ENCODE results near the gene ZNF276.
"Not testable (repeated sequence)": the region's sequence is repeated elsewhere in the genome, so short reads cannot be mapped to it uniquely, and the experiment has no call there.

Gene ZNF276

DNA sequence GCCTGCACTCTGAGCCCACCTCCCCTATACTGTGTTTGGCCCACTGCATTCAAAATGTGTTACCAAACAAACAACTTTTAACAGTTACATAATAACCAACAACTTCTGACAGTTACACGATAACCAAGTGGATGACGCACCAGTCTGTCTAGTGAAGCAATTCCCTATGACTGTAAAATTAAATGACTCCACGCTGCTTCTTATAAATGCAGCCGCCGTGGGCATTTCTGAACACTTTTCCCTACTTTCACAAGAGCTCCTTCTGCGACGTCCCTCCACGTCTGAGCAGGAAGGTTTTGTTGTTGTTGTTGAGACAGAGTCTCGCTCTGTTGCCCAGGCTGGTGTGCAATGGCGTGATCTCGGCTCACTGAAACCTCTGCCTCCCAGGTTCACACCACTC, 27.6 kb downstream of the ZNF276 start:
- H3K4me1 Mint-ChIP-seq (ENCODE audit: low read depth) = peaks cover 4% of the 10 kb centered on the region
- H3K27me3 Mint-ChIP-seq (ENCODE audit: low read depth) = no peaks in the 10 kb centered on the region
- peaks cover 46% of the 10 kb centered on the region for H3K36me3 Mint-ChIP-seq (ENCODE audit: low read depth)
- H3K9me3 Mint-ChIP-seq = no peaks in the 10 kb centered on the region
- DNase-seq (ENCODE audit: low spot score) = no peak
- H3K27ac Mint-ChIP-seq = no peak overlapping the region
- no peak overlapping the region for H3K4me3 Mint-ChIP-seq

DNA sequence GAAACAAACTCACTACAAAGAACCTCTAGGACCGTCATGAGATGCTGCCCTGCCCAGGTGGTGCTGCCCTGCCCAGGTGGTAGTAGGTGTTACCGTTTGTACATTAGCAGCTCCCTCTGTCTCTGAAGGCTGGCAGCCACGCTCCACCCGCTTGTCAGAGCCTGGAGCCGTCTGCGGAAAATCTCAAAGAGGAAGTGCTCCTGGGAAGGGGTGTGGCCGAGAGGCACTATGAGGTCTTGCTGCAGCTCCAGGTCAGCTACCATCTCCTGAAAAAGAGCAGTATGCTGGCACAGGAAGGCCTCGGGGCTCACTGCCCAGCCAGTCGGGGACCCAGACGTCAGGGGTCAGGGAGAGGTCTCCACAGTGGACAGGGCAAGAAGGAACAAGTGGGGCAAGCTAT, 28.3 kb downstream of the ZNF276 start:
- peaks cover 42% of the 10 kb centered on the region for H3K36me3 Mint-ChIP-seq (ENCODE audit: low read depth)
- DNase-seq (ENCODE audit: low spot score) = no peak
- H3K27me3 Mint-ChIP-seq (ENCODE audit: low read depth) = no peaks in the 10 kb centered on the region
- H3K9me3 Mint-ChIP-seq = no peaks in the 10 kb centered on the region
- no peak overlapping the region for H3K4me3 Mint-ChIP-seq
- no peak overlapping the region for H3K27ac Mint-ChIP-seq
- peaks cover 4% of the 10 kb centered on the region for H3K4me1 Mint-ChIP-seq (ENCODE audit: low read depth)

DNA sequence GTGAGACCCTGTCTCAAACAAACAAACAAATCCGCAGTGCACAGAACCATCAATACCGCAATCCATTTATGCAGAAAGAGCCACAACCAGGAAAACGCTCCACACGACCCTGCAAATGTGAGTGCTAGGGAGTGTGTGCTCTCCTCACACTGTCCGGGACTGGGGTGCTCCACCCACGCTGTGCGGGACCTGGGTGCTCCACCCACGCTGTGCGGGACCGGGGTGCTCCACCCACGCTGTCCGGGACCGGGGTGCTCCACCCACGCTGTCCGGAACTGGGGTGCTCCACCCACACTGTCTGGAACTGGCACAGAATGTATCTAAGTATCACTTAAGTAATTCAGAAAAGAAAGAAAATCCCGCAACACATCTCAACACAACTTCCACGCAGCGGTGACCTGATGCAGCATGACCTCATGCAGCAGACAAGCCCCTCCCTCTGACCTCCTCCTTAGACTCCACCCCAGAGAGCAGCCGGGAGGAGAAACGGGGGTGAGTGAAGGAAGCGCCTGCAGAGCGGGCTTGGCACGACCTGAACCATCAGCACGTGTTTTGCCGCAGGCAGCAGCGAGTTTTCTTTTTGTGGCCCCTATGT, 38.5 kb downstream of the ZNF276 start:
- Mint-ChIP-seq H3K4me1 (ENCODE audit: low read depth) (peaks cover 21% of the 10 kb centered on the region), H3K4me3 (no peak overlapping the region), H3K27me3 (ENCODE audit: low read depth) (no peaks in the 10 kb centered on the region), H3K36me3 (ENCODE audit: low read depth) (peaks cover 61% of the 10 kb centered on the region), H3K27ac (peak overlapping the region; percentile 91), H3K9me3 (no peaks in the 10 kb centered on the region)
- no peak for DNase-seq (ENCODE audit: low spot score)

DNA sequence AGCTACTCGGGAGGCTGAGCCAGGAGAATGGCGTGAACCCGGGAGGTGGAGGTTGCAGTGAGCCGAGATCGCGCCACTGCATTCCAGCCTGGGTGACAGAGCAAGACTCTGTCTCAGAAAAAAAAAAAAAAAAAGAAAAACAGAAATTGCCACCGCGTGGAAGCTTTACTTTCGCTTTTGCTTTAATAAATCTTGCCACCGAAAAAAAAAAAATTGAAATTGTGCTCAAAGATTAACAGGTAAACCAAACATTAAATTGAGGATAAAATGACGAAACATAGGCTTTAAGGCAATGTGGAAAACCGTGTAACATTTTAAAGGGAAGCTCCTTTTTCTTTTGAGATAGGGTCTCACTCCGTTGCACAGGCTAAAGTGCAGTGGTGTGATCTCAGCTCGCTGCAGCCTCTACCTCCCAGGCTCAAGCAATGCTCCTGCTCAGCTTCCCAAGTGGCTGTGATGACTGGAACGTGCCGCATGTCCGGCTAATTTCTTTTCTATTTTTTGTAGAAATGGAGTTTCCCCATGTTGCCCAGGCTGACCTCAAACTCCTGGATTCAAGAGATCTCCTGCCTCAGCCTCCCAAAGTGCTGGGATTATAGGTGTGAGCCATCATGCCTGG, 40.1 kb downstream of the ZNF276 start:
- DNase-seq (ENCODE audit: low spot score) = no peak
- Mint-ChIP-seq H3K4me3 (peak overlapping the region; percentile 83), H3K36me3 (ENCODE audit: low read depth) (peaks cover 59% of the 10 kb centered on the region), H3K4me1 (ENCODE audit: low read depth) (peaks cover 30% of the 10 kb centered on the region), H3K9me3 (no peaks in the 10 kb centered on the region), H3K27me3 (ENCODE audit: low read depth) (no peaks in the 10 kb centered on the region), H3K27ac (peak overlapping the region; percentile 91)

DNA sequence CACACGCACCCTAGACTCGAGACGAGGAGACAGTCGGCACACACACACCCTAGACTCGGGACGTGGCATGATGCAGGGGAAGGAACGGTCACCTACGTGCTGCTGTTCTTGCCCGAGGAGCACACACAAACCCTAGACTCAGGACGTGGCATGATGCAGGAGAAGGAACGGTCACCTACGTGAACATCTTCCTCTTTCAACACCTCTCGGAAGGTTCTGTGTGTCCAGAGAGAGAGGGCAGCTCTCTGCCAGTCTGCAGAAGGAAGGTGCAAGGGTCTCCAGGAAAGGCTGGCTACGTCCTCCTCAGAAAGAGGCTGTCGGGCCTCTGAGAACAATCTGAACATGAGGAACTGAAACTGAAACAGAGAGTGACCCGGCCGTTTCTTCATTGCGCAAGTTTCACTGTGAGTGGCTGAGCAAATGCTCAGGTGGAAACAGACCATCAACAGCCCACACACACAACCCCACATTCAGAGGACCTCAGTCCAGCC, 43.4 kb downstream of the ZNF276 start:
- Mint-ChIP-seq H3K36me3 (ENCODE audit: low read depth) (peaks cover 57% of the 10 kb centered on the region), H3K27ac (peak overlapping the region; percentile 87), H3K4me3 (peak overlapping the region; percentile 75), H3K9me3 (no peaks in the 10 kb centered on the region), H3K4me1 (ENCODE audit: low read depth) (peaks cover 30% of the 10 kb centered on the region), H3K27me3 (ENCODE audit: low read depth) (no peaks in the 10 kb centered on the region)
- peak; percentile 24 for DNase-seq (ENCODE audit: low spot score)

DNA sequence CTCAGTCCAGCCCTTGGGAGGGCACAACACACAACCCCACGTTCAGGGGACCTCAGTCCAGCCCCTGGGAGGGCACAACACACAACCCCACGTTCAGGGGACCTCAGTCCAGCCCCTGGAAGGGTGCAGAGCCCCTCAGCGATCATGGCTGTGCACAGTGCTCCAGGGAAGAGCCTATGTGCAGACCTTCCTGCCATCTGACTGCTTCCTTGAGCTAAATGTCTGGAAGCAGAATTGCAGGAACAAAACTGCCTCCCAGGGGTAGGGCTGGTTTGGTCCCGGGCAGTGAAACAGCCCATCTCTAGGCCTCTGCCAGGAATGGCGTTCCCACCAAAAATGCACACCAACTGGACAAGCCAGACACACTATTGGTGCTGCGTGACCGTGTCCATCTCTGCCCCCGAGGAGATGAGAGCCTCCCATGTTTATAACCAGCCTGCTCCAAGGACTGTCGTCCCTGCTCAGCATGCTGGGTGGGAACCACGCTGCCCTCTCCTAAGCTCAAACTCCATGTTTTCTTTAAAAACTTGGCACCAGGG, 44.0 kb downstream of the ZNF276 start:
- DNase-seq (ENCODE audit: low spot score) = no peak
- peak overlapping the region; percentile 87 for H3K27ac Mint-ChIP-seq

DNA sequence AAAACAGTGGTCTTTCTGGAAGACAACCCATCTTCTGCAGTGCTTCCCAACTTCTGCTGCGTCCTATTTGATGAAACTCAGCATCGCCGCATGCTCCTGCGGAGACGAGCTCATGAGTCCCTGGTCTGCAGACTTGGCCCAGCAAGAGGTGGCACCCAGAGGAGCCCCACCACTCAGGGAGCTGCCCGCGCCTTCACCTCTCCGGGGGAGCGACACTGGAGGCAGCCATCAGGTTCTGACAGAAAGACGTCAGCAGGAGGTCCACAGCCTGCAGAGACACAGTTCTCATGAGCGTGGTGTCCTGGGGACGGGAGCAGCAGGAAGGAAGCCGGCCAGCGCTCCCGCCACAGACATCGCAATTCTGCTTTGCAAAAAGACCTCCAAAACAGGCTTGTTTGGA, 49.0 kb downstream of the ZNF276 start:
- peaks cover 4% of the 10 kb centered on the region for H3K4me1 Mint-ChIP-seq (ENCODE audit: low read depth)
- no peak overlapping the region for H3K4me3 Mint-ChIP-seq
- no peaks in the 10 kb centered on the region for H3K27me3 Mint-ChIP-seq (ENCODE audit: low read depth)
- peaks cover 54% of the 10 kb centered on the region for H3K36me3 Mint-ChIP-seq (ENCODE audit: low read depth)
- H3K9me3 Mint-ChIP-seq = no peaks in the 10 kb centered on the region
- DNase-seq (ENCODE audit: low spot score) = no peak
- no peak overlapping the region for H3K27ac Mint-ChIP-seq

More for the DNA sequence above, 44.0 kb downstream of the ZNF276 start:
- Mint-ChIP-seq H3K36me3 (ENCODE audit: low read depth) (peaks cover 56% of the 10 kb centered on the region), H3K27me3 (ENCODE audit: low read depth) (no peaks in the 10 kb centered on the region), H3K4me3 (peak overlapping the region; percentile 75), H3K9me3 (no peaks in the 10 kb centered on the region), H3K4me1 (ENCODE audit: low read depth) (peaks cover 30% of the 10 kb centered on the region)

DNA sequence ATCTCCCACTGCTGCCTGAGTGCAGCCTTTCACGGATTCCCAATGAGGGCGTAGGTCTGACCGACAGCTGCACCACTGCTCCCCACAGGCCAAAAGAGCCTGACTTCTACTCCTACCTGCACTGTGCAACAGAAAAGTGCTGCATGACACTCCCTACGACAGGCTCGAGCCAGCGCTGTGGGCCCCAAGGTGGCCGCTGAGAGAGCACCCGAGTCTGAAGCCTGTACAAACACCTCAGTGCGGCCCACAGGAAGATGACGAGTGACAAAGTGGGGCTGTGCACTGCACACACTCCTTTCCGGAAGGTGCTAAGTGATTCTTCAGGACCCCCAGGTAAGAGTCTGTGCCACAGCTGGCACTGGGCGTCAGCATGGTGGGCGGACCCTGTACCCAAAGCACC, 53.9 kb downstream of the ZNF276 start:
- DNase-seq (ENCODE audit: low spot score) = no peak
- Mint-ChIP-seq H3K4me3 (no peak overlapping the region), H3K36me3 (ENCODE audit: low read depth) (peaks cover 54% of the 10 kb centered on the region), H3K27ac (no peak overlapping the region), H3K27me3 (ENCODE audit: low read depth) (no peaks in the 10 kb centered on the region), H3K9me3 (no peaks in the 10 kb centered on the region), H3K4me1 (ENCODE audit: low read depth) (no peaks in the 10 kb centered on the region)

DNA sequence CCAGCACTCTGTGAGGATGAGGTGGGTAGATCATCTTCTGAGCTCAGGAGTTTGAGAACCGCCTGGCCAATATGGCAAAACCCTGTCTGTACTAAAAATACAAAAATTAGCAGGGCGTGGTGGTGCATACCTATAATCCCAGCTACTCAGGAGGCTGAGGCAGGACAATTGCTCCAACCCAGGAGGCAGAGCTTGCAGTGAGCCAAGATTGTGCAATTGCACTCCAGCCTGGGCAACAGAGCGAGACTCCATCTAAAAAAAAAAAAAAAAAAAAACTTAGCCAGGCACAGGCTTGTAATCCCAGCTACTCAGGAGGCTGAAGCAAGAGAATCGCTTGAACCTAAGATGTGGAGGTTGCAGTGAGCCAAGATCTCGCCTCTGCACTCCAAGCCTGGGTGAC, 56.9 kb downstream of the ZNF276 start:
- H3K27me3 Mint-ChIP-seq (ENCODE audit: low read depth); H3K27ac Mint-ChIP-seq; H3K4me3 Mint-ChIP-seq; H3K9me3 Mint-ChIP-seq; H3K4me1 Mint-ChIP-seq (ENCODE audit: low read depth); DNase-seq (ENCODE audit: low spot score): not testable (repeated sequence)
- H3K36me3 Mint-ChIP-seq (ENCODE audit: low read depth) = peaks cover 46% of the 10 kb centered on the region

DNA sequence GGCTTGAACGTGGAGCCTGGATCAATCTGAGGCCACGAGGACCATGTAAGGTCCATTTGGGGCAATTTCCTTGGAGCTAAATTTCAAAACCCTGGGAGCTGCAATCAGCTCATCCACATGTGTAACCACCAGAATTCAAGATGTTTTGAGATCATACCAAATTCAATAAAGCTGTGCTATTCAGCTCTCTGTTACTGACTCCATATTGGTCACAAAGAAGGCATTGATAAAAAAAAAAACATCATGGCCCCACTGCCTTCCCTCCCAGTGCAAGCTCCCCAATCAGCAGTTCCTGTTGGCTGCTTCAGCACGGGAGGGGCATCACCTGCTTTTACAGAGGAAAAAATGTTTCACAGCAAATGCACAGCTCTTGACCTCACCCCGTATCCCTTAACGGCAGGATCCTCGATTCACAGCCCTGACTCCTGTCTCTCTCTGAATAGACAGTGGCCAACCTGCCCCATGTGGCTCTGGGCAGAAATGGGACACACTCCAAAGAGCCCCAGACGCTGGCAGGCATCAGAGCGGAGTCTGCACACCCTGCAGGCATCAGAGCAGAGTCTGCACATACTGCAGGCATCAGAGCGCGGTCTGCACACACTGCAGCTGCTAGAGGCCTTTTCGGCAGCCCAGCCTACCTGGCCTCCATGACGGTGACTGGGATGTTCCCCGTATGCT, 58.0 kb downstream of the ZNF276 start:
- H3K9me3 Mint-ChIP-seq = no peaks in the 10 kb centered on the region
- H3K27ac Mint-ChIP-seq = no peak overlapping the region
- peaks cover 42% of the 10 kb centered on the region for H3K36me3 Mint-ChIP-seq (ENCODE audit: low read depth)
- no peak overlapping the region for H3K4me3 Mint-ChIP-seq
- DNase-seq (ENCODE audit: low spot score) = no peak
- H3K4me1 Mint-ChIP-seq (ENCODE audit: low read depth) = peaks cover under 1% of the 10 kb centered on the region
- no peaks in the 10 kb centered on the region for H3K27me3 Mint-ChIP-seq (ENCODE audit: low read depth)

DNA sequence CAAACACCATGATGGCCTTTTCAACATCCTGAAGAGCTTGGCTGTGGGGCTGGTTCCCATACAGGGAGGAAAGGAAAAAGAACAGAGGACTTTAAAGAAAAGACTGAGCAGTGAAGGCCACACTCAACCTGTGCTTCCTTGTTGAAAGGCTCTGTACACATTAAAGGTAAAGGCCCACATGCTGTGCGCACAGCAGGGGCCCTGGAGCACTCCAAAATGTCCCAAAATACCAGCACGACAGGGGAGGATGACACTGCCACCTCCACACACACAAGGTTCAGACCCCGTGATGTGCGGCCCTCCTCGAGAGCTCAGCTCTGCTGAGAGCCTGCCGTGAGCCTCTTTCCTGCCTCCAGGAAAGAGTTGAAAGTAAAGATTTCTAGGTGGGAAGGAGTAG, 58.6 kb downstream of the ZNF276 start:
- Mint-ChIP-seq H3K27me3 (ENCODE audit: low read depth) (no peaks in the 10 kb centered on the region), H3K36me3 (ENCODE audit: low read depth) (peaks cover 47% of the 10 kb centered on the region), H3K4me1 (ENCODE audit: low read depth) (peaks cover 6% of the 10 kb centered on the region), H3K9me3 (no peaks in the 10 kb centered on the region), H3K4me3 (no peak overlapping the region), H3K27ac (no peak overlapping the region)
- no peak for DNase-seq (ENCODE audit: low spot score)

DNA sequence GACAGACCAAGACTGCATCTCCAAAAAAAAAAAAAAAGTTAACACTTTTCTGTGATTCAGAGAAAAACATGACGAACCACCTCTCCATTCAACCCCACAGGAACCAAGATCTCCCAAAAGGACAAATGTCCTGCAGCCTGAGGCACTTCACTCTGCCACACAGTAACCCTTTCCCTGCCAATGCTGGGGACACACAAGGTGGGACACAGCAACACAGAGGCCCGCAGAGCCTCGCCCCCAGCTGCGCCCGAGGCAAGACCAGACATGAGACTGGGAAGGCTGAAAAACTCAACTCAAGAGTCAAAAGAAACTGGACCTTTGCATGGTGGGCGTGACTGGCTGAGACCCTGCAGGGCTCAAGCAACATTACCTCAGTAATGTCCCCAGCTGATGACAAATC, 61.2 kb downstream of the ZNF276 start:
- H3K36me3 Mint-ChIP-seq (ENCODE audit: low read depth) = peaks cover 51% of the 10 kb centered on the region
- no peak for DNase-seq (ENCODE audit: low spot score)
- no peaks in the 10 kb centered on the region for H3K9me3 Mint-ChIP-seq
- peaks cover 18% of the 10 kb centered on the region for H3K4me1 Mint-ChIP-seq (ENCODE audit: low read depth)
- H3K27me3 Mint-ChIP-seq (ENCODE audit: low read depth) = no peaks in the 10 kb centered on the region
- H3K4me3 Mint-ChIP-seq = no peak overlapping the region
- no peak overlapping the region for H3K27ac Mint-ChIP-seq

DNA sequence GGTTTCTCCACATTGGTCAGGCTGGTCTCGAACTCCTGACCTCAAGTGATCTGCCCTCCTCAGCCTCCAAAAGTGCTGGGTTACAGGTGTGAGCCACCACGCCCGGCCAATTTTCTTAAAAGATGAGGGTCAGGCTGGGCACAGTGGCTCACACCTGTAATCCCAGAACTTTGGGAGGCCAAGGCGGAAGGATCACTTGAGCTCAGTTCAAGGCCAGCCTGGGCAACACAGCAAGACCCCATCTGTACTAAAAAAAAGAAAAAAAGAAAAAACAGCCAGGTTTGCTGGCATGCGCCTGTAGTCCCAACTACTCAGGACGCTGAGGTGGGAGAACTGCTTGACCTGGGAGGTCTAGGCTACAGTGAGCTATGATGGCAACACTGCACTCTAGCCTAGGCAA, 62.6 kb downstream of the ZNF276 start:
- not testable (repeated sequence) for H3K27me3 Mint-ChIP-seq (ENCODE audit: low read depth); H3K4me3 Mint-ChIP-seq; DNase-seq (ENCODE audit: low spot score); H3K9me3 Mint-ChIP-seq; H3K27ac Mint-ChIP-seq
- H3K4me1 Mint-ChIP-seq (ENCODE audit: low read depth) = peaks cover 18% of the 10 kb centered on the region
- H3K36me3 Mint-ChIP-seq (ENCODE audit: low read depth) = peaks cover 47% of the 10 kb centered on the region

DNA sequence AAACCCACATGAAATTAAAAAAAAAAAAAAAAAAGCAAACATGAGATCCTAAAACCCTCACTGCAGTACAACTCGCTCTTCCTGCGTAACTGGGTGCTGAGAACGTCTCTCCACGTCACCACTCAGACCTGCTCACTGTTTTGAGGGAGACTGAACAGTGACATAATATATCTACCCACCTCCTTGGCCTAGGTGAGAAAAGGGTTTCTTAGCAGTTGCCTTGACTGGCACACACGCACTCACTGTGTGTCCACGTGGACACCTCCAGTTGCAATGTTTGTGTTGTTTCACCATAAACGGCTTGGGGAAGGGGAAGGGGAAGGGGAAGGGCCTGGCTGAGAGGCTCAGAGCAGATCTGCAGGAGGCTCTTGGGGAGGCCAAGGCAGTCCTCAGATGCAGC, 63.1 kb downstream of the ZNF276 start:
- no peak for DNase-seq (ENCODE audit: low spot score)
- no peaks in the 10 kb centered on the region for H3K27me3 Mint-ChIP-seq (ENCODE audit: low read depth)
- peaks cover 43% of the 10 kb centered on the region for H3K36me3 Mint-ChIP-seq (ENCODE audit: low read depth)

More for the DNA sequence above, 63.1 kb downstream of the ZNF276 start:
- peak overlapping the region; percentile 60 for H3K27ac Mint-ChIP-seq
- no peak overlapping the region for H3K4me3 Mint-ChIP-seq
- H3K9me3 Mint-ChIP-seq = no peaks in the 10 kb centered on the region
- H3K4me1 Mint-ChIP-seq (ENCODE audit: low read depth) = peaks cover 18% of the 10 kb centered on the region

All from T-helper 2 cell treated with Interferon-gamma antibody and Interleukin-4, amounts not matched to agents 5 μg/mL and 100 μg/mL, for 36 hours (primary cell).